Endothelial cell of umbilical vein (primary cell): ENCODE measurements around the gene VSTM4. TPM values are rescaled to one million over a fixed set of nuclear protein-coding genes. Genes with fewer than 3 reads are reported as not detected.

ENCODE experiments used
- BruUV-seq: library from RNA; stranded (reverse); fragments of 400-500 nt; replicated peaks from 2 replicates; lab custom pipeline; 2021; lab: Mats Ljungman, UMichigan
- CTCF ChIA-PET: fragments of 300-600, 350-600 bp; sonication (Branson Sonifier 250); formaldehyde crosslinking; loops from one replicate; lab custom pipeline; 2021; ENCODE audit warnings: antibody characterized with exemption, inconsistent platforms; lab: Charles Lee
- POLR2A ChIA-PET: fragments of 300-600, 350-600 bp; sonication (Branson Sonifier 250); formaldehyde crosslinking; loops from one replicate; lab custom pipeline; 2021; ENCODE audit warnings: antibody characterized with exemption, inconsistent platforms; lab: Charles Lee
- DNase-seq: peaks from one replicate; pipeline ENCODE4 v3.0.0-alpha.2; 2011; ENCODE audit warnings: low read depth, low spot score
- FAIRE-seq: peaks from 2 replicates; lab custom pipeline; 2011; peaks lifted over from hg19 to GRCh38; lab: Jason Lieb, UNC
- H2AFZ ChIP-seq: 2 replicates; pipeline ENCODE4 v1.6.0; 2012; ENCODE audit warnings: low read depth, low read length, control low read depth, inconsistent platforms
- H3K27ac ChIP-seq: 2 replicates; pipeline ENCODE4 v1.5.1; 2011; ENCODE audit warnings: low read depth, mild to moderate bottlenecking, control low read depth, low read length, moderate library complexity; ENCODE audit not compliant: insufficient read depth
- H3K27me3 ChIP-seq, 2 experiments: 2 replicates each; pipeline versions ENCODE4 v1.6.0 to v1.6.1; 2011; ENCODE audit warnings: low read length in 2 of 2, mixed read lengths in 1 of 2; ENCODE audit not compliant: control insufficient read depth in 2 of 2, insufficient read depth in 2 of 2
- H3K36me3 ChIP-seq, 2 experiments: 2 replicates in 1 of 2; 3 replicates in 1 of 2; pipeline ENCODE4 v1.5.1; 2011; ENCODE audit warnings: low read length in 2 of 2, mild to moderate bottlenecking in 1 of 2, moderate library complexity in 1 of 2; ENCODE audit not compliant: control insufficient read depth in 2 of 2, insufficient read depth in 2 of 2; ENCODE audit errors: extremely low read depth in 1 of 2
- H3K4me1 ChIP-seq: 3 replicates; pipeline ENCODE4 v1.5.1; 2011; ENCODE audit warnings: mild to moderate bottlenecking, low read length; ENCODE audit not compliant: control insufficient read depth, insufficient read depth; ENCODE audit errors: extremely low read depth
- H3K4me2 ChIP-seq: 2 replicates; pipeline ENCODE4 v1.6.1; 2011; ENCODE audit warnings: low read length, control low read depth, mixed read lengths; ENCODE audit not compliant: insufficient read depth
- H3K4me3 ChIP-seq, 3 experiments: fragments of 200-600 bp in 1 of 3; sonication (generic), shearing (Covaris generic) in 1 of 3; replicated peaks in 1 of 3; 2 replicates each; pipeline ENCODE4 v1.5.1; 2011 to 2016; ENCODE audit warnings: control low read depth in 3 of 3, low read length in 3 of 3, mild to moderate bottlenecking in 2 of 3, inconsistent platforms in 1 of 3, low read depth in 1 of 3, moderate library complexity in 1 of 3; ENCODE audit not compliant: insufficient read depth in 1 of 3
- H3K79me2 ChIP-seq: 2 replicates; pipeline ENCODE4 v1.6.0; 2012; ENCODE audit warnings: low read length, inconsistent platforms; ENCODE audit not compliant: control insufficient read depth, insufficient read depth
- H3K9ac ChIP-seq: replicated peaks from 2 replicates; pipeline ENCODE3; 2011; ENCODE audit warnings: low read length, control low read depth; ENCODE audit not compliant: insufficient read depth; ENCODE audit errors: extremely low read depth
- H3K9me1 ChIP-seq: replicated peaks from 3 replicates; pipeline ENCODE4 v1.6.0; 2011; ENCODE audit warnings: mild to moderate bottlenecking, low read length; ENCODE audit not compliant: control insufficient read depth, insufficient read depth; ENCODE audit errors: extremely low read depth
- H3K9me3 ChIP-seq: replicated peaks from 2 replicates; pipeline ENCODE4 v1.5.1; 2012; ENCODE audit warnings: low read length, inconsistent platforms; ENCODE audit not compliant: control insufficient read depth, insufficient read depth
- H4K20me1 ChIP-seq: replicated peaks from 2 replicates; pipeline ENCODE3; 2011; ENCODE audit warnings: mild to moderate bottlenecking, low read length; ENCODE audit not compliant: control insufficient read depth, insufficient read depth; ENCODE audit errors: extremely low read depth
- EZH2 ChIP-seq: IDR thresholded peaks from 2 replicates; pipeline ENCODE4 v1.6.1; 2012; ENCODE audit warnings: borderline replicate concordance, low read depth, mild to moderate bottlenecking, moderate library complexity, low read length, inconsistent platforms; ENCODE audit not compliant: severe bottlenecking
- FOS ChIP-seq: IDR thresholded peaks from 2 replicates; pipeline ENCODE4 v1.6.1; 2011; ENCODE audit warnings: mild to moderate bottlenecking, low read length, moderate library complexity, borderline replicate concordance; ENCODE audit not compliant: insufficient read depth
- GATA2 ChIP-seq: IDR thresholded peaks from 2 replicates; pipeline ENCODE4 v1.7.0; 2011; ENCODE audit warnings: low read depth, mild to moderate bottlenecking, moderate library complexity, mixed read lengths, low read length; ENCODE audit not compliant: insufficient read length, insufficient read depth
- JUN ChIP-seq: IDR thresholded peaks from 2 replicates; pipeline ENCODE4 v1.6.1; 2011; ENCODE audit warnings: borderline replicate concordance, low read depth; ENCODE audit not compliant: insufficient read length, insufficient read depth
- MYC ChIP-seq: IDR thresholded peaks from one replicate; pipeline ENCODE4 v1.6.1; 2011; ENCODE audit warnings: mild to moderate bottlenecking, low read depth, low read length
- POLR2A ChIP-seq: IDR thresholded peaks from 2 replicates; pipeline ENCODE4 v1.6.1; 2012; ENCODE audit warnings: low read depth, mild to moderate bottlenecking, control low read depth, low read length
- POLR2AphosphoS5 ChIP-seq: IDR thresholded peaks from 2 replicates; pipeline ENCODE4 v1.6.1; 2012; ENCODE audit warnings: low read depth, mild to moderate bottlenecking, control low read depth, low read length, moderate library complexity; ENCODE audit not compliant: insufficient read depth
- dilution Hi-C: fragments of 300-500 bp; cut with MboI; formaldehyde crosslinking; loops from one replicate; pipeline ENCODE4 v1.15.0; 2019; ENCODE audit warnings: low sequenced_read_pairs; ENCODE audit not compliant: extremely low pct_ligation_motif_present
- intact Hi-C: fragments of 100-400 bp; cut with micrococcal nuclease; formaldehyde crosslinking; loops from one replicate; pipeline ENCODE4 v1.10.0; 2022
- polyA plus RNA-seq, 4 experiments: library from polyadenylated mRNA; depleted of rRNA in 3 of 4; stranded (reverse) in 3 of 4; unstranded in 1 of 4; fragments of >200 nt; gene quantifications; 2 replicates each; pipeline versions ENCODE4 v1.2.1 to v1.2.3, GENCODE V29; 2011 to 2012; ENCODE audit warnings: missing spikeins in 1 of 4
- total RNA-seq: library from RNA; stranded (reverse); gene quantifications from 2 replicates; pipeline ENCODE4 v1.2.3, GENCODE V29; 2021
- TF ChIP-seq, protein P1 (sequence below), 2 donors: IDR thresholded peaks; 1 replicate in 1 of 2; 2 replicates in 1 of 2; pipeline ENCODE4 v1.5.1; 2011; ENCODE audit warnings: low read length in 2 of 2, mild to moderate bottlenecking in 2 of 2, moderate library complexity in 2 of 2, control low read depth in 1 of 2, inconsistent platforms in 1 of 2, low read depth in 1 of 2; ENCODE audit not compliant: insufficient read depth in 1 of 2; ENCODE audit errors: extremely low read depth in 1 of 2
- TF ChIP-seq, protein P2 (sequence below): IDR thresholded peaks from 2 replicates; pipeline ENCODE4 v1.6.1; 2011; ENCODE audit not compliant: insufficient read depth, insufficient read length

VSTM4 gene
- total and polyA plus RNA-seq, 2 donors (not counting 3 experiments of a cell fraction or from before 2014, with no cell fraction given): 0.07 TPM

- no peak for FAIRE-seq
These were observed 22.8 kb downstream of the VSTM4 start for GRCh38 chr10:49092477-49092876.

More at GRCh38 chr10:49092477-49092876, 22.8 kb downstream of the VSTM4 start:
- Histone ChIP-seq H3K9me1 (no peaks in the 10 kb centered on the region), H3K27me3 (no peaks in the 10 kb centered on the region), H3K9me3 (no peaks in the 10 kb centered on the region), H3K79me2 (no peaks in the 10 kb centered on the region), H3K4me1 (no peaks in the 10 kb centered on the region), H3K36me3 (no peaks in the 10 kb centered on the region), H3K27ac (no peak overlapping the region), H4K20me1 (no peaks in the 10 kb centered on the region), H3K4me2 (no peak overlapping the region), H3K9ac (no peak overlapping the region), H3K4me3 (no peak overlapping the region), H2AFZ (no peak overlapping the region)
- TF ChIP-seq GATA2: no peak
- TF ChIP-seq MYC: no peak
- TF ChIP-seq POLR2A: no peak
- TF ChIP-seq POLR2AphosphoS5: no peak
- TF ChIP-seq, protein P1, sequence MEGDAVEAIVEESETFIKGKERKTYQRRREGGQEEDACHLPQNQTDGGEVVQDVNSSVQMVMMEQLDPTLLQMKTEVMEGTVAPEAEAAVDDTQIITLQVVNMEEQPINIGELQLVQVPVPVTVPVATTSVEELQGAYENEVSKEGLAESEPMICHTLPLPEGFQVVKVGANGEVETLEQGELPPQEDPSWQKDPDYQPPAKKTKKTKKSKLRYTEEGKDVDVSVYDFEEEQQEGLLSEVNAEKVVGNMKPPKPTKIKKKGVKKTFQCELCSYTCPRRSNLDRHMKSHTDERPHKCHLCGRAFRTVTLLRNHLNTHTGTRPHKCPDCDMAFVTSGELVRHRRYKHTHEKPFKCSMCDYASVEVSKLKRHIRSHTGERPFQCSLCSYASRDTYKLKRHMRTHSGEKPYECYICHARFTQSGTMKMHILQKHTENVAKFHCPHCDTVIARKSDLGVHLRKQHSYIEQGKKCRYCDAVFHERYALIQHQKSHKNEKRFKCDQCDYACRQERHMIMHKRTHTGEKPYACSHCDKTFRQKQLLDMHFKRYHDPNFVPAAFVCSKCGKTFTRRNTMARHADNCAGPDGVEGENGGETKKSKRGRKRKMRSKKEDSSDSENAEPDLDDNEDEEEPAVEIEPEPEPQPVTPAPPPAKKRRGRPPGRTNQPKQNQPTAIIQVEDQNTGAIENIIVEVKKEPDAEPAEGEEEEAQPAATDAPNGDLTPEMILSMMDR (IDR thresholded peaks at IDR 0.05; ENCODE audit: extremely low read depth in 1 of 2, insufficient read depth in 1 of 2, low read depth in 1 of 2, low read length in 2 of 2): no peak
- TF ChIP-seq JUN: no peak
- TF ChIP-seq EZH2: no peak
- TF ChIP-seq, protein P2, sequence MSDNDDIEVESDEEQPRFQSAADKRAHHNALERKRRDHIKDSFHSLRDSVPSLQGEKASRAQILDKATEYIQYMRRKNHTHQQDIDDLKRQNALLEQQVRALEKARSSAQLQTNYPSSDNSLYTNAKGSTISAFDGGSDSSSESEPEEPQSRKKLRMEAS: no peak
- no peak for TF ChIP-seq FOS
- POLR2A ChIA-PET: no interaction called here
- intact Hi-C loops: no loop called here
- dilution Hi-C loops: no loop called here
- no TSS peak for BruUV-seq
- no peak for DNase-seq
- CTCF ChIA-PET: no interaction called here
